ENCODE data around the gene TANK.

DNA sequence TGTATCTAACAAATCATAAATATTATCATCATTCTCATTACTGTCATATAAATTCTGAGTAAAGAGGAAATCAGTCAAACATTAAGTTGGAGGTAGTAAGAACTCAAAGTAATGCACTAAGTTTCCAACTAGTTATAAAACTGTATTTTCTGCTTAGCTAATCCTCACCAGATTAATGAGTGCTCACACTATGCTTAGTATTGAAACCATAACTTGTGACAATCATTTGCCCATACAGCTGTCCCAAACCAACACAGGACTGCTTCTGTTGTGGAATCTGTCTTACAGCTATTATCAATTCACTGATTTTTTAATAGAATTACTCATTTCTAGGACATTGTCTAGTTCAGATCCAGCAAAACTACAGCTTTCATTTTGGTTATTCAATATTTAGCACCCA, 41.5 kb upstream of the TANK start:
- TF ChIP-seq, protein P1, sequence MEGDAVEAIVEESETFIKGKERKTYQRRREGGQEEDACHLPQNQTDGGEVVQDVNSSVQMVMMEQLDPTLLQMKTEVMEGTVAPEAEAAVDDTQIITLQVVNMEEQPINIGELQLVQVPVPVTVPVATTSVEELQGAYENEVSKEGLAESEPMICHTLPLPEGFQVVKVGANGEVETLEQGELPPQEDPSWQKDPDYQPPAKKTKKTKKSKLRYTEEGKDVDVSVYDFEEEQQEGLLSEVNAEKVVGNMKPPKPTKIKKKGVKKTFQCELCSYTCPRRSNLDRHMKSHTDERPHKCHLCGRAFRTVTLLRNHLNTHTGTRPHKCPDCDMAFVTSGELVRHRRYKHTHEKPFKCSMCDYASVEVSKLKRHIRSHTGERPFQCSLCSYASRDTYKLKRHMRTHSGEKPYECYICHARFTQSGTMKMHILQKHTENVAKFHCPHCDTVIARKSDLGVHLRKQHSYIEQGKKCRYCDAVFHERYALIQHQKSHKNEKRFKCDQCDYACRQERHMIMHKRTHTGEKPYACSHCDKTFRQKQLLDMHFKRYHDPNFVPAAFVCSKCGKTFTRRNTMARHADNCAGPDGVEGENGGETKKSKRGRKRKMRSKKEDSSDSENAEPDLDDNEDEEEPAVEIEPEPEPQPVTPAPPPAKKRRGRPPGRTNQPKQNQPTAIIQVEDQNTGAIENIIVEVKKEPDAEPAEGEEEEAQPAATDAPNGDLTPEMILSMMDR (IDR thresholded peaks at IDR 0.05) = no peak
- no peak for TF ChIP-seq POLR2AphosphoS5 (IDR thresholded peaks at IDR 0.05)
- TF ChIP-seq POLR2A (IDR thresholded peaks at IDR 0.05) = no peak
